Mucosa of rectum (tissue), 2 donors: ENCODE results near the gene RAMACL.
"Not testable (repeated sequence)": the region's sequence is repeated elsewhere in the genome, so short reads cannot be mapped to it uniquely, and the experiment has no call there.

Source experiments
- H3K27ac ChIP-seq, 2 donors: one replicate each; pipeline ENCODE4 v1.7.0; 2013; ENCODE audit warnings: inconsistent platforms in 2 of 2, low read depth in 2 of 2, low read length in 2 of 2
- H3K27me3 ChIP-seq, 2 donors: one replicate each; pipeline ENCODE4 v1.7.0; 2013; ENCODE audit warnings: low read length in 2 of 2; ENCODE audit not compliant: control insufficient read depth in 2 of 2, insufficient read depth in 2 of 2
- H3K36me3 ChIP-seq, 2 donors: one replicate each; pipeline ENCODE4 v1.7.0; 2013; ENCODE audit warnings: low read length in 2 of 2; ENCODE audit not compliant: control insufficient read depth in 2 of 2, insufficient read depth in 2 of 2
- H3K4me1 ChIP-seq, 2 donors: one replicate each; pipeline ENCODE4 v1.7.0; 2013; ENCODE audit warnings: low read length in 2 of 2, mild to moderate bottlenecking in 1 of 2; ENCODE audit not compliant: control insufficient read depth in 2 of 2, insufficient read depth in 2 of 2
- H3K4me3 ChIP-seq, 2 donors: one replicate each; pipeline ENCODE4 v1.7.0; 2013; ENCODE audit warnings: low read length in 2 of 2
- H3K9ac ChIP-seq, 2 donors: one replicate each; pipeline ENCODE4 v1.7.0; 2013; ENCODE audit warnings: low read length in 2 of 2, low read depth in 1 of 2, mild to moderate bottlenecking in 1 of 2
- H3K9me3 ChIP-seq, 2 donors: one replicate each; pipeline ENCODE4 v1.7.0; 2013; ENCODE audit warnings: low read length in 2 of 2; ENCODE audit not compliant: control insufficient read depth in 2 of 2
- donor health status: healthy.
- donor health status: Normal muscosa, but diverticular disease.

RAMACL gene

GRCh38 chr6:166543603-166544295 lies 42.7 kb downstream of the RAMACL start:
- Histone ChIP-seq H3K27ac (no peak overlapping the region), H3K4me1 (peaks cover 0 to 3% of the 10 kb centered on the region in 2 donors), H3K9me3 (no peaks in the 10 kb centered on the region), H3K9ac (no peak overlapping the region), H3K27me3 (no peaks in the 10 kb centered on the region), H3K4me3 (no peak overlapping the region), H3K36me3 (no peaks in the 10 kb centered on the region)

- Histone ChIP-seq H3K9me3 (no peaks in the 10 kb centered on the region), H3K4me3 (peak overlapping the region in 1 of 2 donors; percentile 18), H3K27ac (peak overlapping the region in 1 of 2 donors; percentile 19), H3K27me3 (no peaks in the 10 kb centered on the region), H3K4me1 (peaks cover 0 to 3% of the 10 kb centered on the region in 2 donors), H3K36me3 (no peaks in the 10 kb centered on the region), H3K9ac (no peak overlapping the region)
Observed at GRCh38 chr6:166542580-166542912, 43.9 kb downstream of the RAMACL start.

GRCh38 chr6:166541876-166542579 lies 44.5 kb downstream of the RAMACL start:
- Histone ChIP-seq H3K4me3 (peak overlapping the region; percentile 8 to 18), H3K9ac (peak overlapping the region in 1 of 2 donors; percentile 23), H3K36me3 (no peaks in the 10 kb centered on the region), H3K27ac (peak overlapping the region in 1 of 2 donors; percentile 19), H3K27me3 (no peaks in the 10 kb centered on the region), H3K4me1 (peaks cover 0 to 3% of the 10 kb centered on the region in 2 donors), H3K9me3 (no peaks in the 10 kb centered on the region)

GRCh38 chr6:166541366-166541765 lies 45.1 kb downstream of the RAMACL start:
- Histone ChIP-seq H3K27me3 (no peaks in the 10 kb centered on the region), H3K4me3 (peak overlapping the region; percentile 20 to 49), H3K27ac (peak overlapping the region; percentile 32 to 40), H3K36me3 (no peaks in the 10 kb centered on the region), H3K9me3 (no peaks in the 10 kb centered on the region), H3K9ac (no peak overlapping the region), H3K4me1 (peaks cover 0 to 3% of the 10 kb centered on the region in 2 donors)

GRCh38 chr6:166540631-166541331 lies 45.7 kb downstream of the RAMACL start:
- no peaks in the 10 kb centered on the region for H3K36me3 ChIP-seq
- H3K27me3 ChIP-seq: no peaks in the 10 kb centered on the region
- peaks cover 0 to 3% of the 10 kb centered on the region in 2 donors for H3K4me1 ChIP-seq
- H3K27ac ChIP-seq: peak overlapping the region; percentile 32 to 40
- peak overlapping the region; percentile 20 to 49 for H3K4me3 ChIP-seq
- H3K9me3 ChIP-seq: no peaks in the 10 kb centered on the region
- no peak overlapping the region for H3K9ac ChIP-seq

GRCh38 chr6:166539543-166539942 lies 46.9 kb downstream of the RAMACL start:
- Histone ChIP-seq H3K4me1 (peaks cover 0 to 3% of the 10 kb centered on the region in 2 donors), H3K36me3 (no peaks in the 10 kb centered on the region), H3K4me3 (no peak overlapping the region), H3K27ac (no peak overlapping the region), H3K9me3 (no peaks in the 10 kb centered on the region), H3K9ac (no peak overlapping the region), H3K27me3 (no peaks in the 10 kb centered on the region)

- H3K27me3 ChIP-seq, H3K4me1 ChIP-seq, H3K4me3 ChIP-seq, H3K36me3 ChIP-seq, H3K9me3 ChIP-seq, H3K27ac ChIP-seq, H3K9ac ChIP-seq: not testable (repeated sequence)
Observed at GRCh38 chr6:166539011-166539385, 47.5 kb downstream of the RAMACL start.

- H3K27me3 ChIP-seq: no peaks in the 10 kb centered on the region
- H3K27ac ChIP-seq: no peak overlapping the region
- H3K4me3 ChIP-seq: no peak overlapping the region
- H3K9me3 ChIP-seq: no peaks in the 10 kb centered on the region
- H3K4me1 ChIP-seq: peaks cover 0 to 3% of the 10 kb centered on the region in 2 donors
- no peak overlapping the region for H3K9ac ChIP-seq
- no peaks in the 10 kb centered on the region for H3K36me3 ChIP-seq
Observed at GRCh38 chr6:166538297-166539010, 48.0 kb downstream of the RAMACL start.

GRCh38 chr6:166534658-166535406 lies 51.6 kb downstream of the RAMACL start:
- H3K4me1 ChIP-seq: no peaks in the 10 kb centered on the region
- no peaks in the 10 kb centered on the region for H3K27me3 ChIP-seq
- H3K27ac ChIP-seq: no peak overlapping the region
- no peaks in the 10 kb centered on the region for H3K9me3 ChIP-seq
- H3K4me3 ChIP-seq: no peak overlapping the region
- H3K9ac ChIP-seq: no peak overlapping the region
- no peaks in the 10 kb centered on the region for H3K36me3 ChIP-seq
